ENCODE measurements around the gene ZNF665.
A peak's percentile ranks its signal among the peaks of the same experiment; 100 is the strongest.

ZNF665 gene

DNA sequence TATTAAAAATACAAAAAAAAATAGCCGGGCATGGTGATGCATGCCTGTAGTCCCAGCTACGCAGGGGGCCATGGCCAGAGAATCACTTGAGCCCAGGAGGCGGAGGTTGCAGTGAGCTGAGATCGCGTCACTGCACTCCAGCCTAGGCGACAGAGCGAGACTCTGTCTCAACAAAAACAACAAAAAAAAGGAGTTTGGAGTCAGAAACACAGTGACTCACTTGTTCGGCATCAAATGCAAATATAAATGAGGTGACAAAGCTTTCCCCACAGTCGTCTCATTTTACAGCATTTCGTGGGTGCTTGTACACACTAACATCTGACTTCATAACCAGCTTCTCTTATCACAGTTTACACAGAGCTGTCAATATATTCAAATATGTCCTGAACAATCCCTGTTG is 11.0 kb downstream of the ZNF665 start:
- H3K36me3 ChIP-seq (ENCODE audit: insufficient read depth, low read length), result no peaks in the 10 kb centered on the region
- no peak overlapping the region for H3K9ac ChIP-seq (ENCODE audit: low read depth, low read length)
- no peaks in the 10 kb centered on the region for H3K9me3 ChIP-seq (ENCODE audit: control insufficient read depth, insufficient read depth, low read length)
- no peaks in the 10 kb centered on the region; the same call in 1 of the 2 replicates for H3K4me1 ChIP-seq (ENCODE audit: insufficient read depth, low read length)

DNA sequence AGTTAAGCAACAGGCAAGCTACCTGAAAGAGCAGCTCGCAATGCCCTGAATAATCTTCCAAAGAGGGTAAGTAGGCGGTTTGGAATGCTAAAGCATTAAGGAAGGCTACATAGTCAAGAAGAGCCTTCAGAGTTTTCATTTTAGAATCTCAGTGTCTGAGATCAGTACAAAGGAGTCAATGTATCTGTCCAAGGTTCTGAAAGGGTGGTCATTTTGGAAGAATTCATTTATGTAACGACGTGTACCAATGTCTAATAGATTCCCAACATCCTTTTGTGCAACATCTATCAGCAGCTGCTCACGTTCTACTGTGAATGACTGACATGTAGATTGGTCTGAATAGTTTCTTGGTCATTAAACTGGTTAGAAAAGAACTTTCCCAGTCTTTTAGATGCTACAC is 15.2 kb downstream of the ZNF665 start:
- Histone ChIP-seq H3K9ac (ENCODE audit: low read depth, low read length) (no peak overlapping the region), H3K9me3 (ENCODE audit: control insufficient read depth, insufficient read depth, low read length) (no peaks in the 10 kb centered on the region), H3K4me1 (ENCODE audit: insufficient read depth, low read length) (no peaks in the 10 kb centered on the region), H3K36me3 (ENCODE audit: insufficient read depth, low read length) (no peaks in the 10 kb centered on the region)

DNA sequence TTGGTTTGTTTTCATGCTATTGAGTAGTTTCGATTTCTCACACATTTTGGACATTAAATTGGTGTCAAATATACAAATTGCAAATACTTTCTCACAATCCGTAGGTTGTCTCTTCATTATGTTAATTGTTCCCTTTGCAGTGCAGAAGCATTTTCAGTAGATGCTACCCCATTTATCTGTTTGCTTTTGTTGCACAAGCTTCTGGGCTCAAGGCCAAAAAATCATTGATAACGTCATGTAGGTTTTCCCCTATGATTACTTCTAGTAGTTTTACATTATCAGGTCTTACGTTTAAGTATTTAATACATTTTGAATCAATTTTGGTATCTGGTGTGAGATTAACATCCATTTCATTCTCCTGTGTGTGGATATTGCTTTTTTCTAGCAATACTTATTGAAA is 20.3 kb downstream of the ZNF665 start:
- no peak overlapping the region for H3K9ac ChIP-seq (ENCODE audit: low read depth, low read length)
- no peaks in the 10 kb centered on the region for H3K36me3 ChIP-seq (ENCODE audit: insufficient read depth, low read length)
- no peaks in the 10 kb centered on the region for H3K4me1 ChIP-seq (ENCODE audit: insufficient read depth, low read length)
- H3K9me3 ChIP-seq (ENCODE audit: control insufficient read depth, insufficient read depth, low read length), result no peaks in the 10 kb centered on the region

DNA sequence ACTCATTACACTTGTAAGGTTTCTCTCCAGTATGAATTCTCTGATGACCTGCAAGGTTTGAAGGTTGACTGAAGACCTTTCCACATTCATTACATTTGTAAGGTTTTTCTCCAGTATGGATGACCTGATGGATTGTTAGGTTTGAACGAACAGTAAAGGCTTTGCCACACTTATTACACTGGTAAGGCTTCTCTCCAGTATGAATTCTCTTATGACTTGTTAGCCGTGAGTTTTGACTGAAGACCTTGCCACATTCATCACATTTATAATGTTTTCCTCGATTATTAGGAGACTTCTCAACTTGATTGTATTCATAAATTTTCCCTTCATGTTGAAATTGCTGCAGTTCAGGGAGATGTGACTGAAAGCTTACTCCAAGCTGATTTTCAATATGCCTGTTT is 27.5 kb downstream of the ZNF665 start:
- H3K4me1 ChIP-seq (ENCODE audit: insufficient read depth, low read length), result no peaks in the 10 kb centered on the region
- no peak overlapping the region for H3K9ac ChIP-seq (ENCODE audit: low read depth, low read length)
- peaks cover 5% of the 10 kb centered on the region; the same call in 1 of the 2 replicates for H3K36me3 ChIP-seq (ENCODE audit: insufficient read depth, low read length)
- peaks cover 4% of the 10 kb centered on the region; the same call in 1 of the 2 replicates for H3K9me3 ChIP-seq (ENCODE audit: control insufficient read depth, insufficient read depth, low read length)

DNA sequence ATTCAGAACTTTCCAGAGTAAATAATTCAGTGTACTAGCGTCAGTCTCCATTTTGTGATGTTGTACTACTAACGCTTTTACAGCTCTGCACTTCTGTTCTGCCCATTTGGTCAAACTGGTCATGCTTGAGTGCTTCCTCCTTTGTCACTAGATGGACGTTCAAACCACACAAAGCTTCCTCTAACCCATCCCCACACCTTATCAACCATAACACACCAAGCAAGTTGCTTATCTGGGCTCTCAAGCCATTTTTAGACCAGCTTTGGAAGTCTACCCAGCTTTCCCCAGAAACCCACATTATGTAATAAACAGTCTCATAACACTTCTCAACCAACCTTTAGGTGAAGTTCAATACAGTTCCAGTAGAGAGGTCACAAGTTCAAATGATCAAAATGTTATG is 32.0 kb downstream of the ZNF665 start:
- Histone ChIP-seq H3K36me3 (ENCODE audit: insufficient read depth, low read length) (peaks cover 5% of the 10 kb centered on the region; the same call in 1 of the 2 replicates), H3K4me1 (ENCODE audit: insufficient read depth, low read length) (no peaks in the 10 kb centered on the region; the same call in 1 of the 2 replicates), H3K9ac (ENCODE audit: low read depth, low read length) (no peak overlapping the region), H3K9me3 (ENCODE audit: control insufficient read depth, insufficient read depth, low read length) (no peaks in the 10 kb centered on the region; the same call in 1 of the 2 replicates)

DNA sequence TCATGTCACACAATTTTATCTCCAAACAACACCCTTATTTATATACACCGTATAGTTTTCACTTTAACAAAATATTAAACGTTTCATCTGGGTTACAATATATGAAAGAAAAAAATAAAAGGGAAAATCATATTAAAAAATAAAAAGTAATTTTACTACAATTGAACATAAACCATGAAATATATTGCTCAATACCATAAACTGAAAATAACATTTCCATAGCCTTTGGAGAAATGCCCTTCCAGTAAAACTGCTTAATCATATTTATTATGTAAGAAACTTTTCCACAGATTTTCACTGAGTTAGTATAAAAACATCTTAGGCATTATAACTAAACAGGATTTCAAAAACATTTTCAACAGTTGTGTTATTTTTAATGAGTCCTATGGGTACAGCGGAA is 32.8 kb downstream of the ZNF665 start:
- Histone ChIP-seq H3K36me3 (ENCODE audit: insufficient read depth, low read length) (0 out of 2 replicates have a peak, but pooled peaks cover 2% of the 10 kb centered on the region), H3K9me3 (ENCODE audit: control insufficient read depth, insufficient read depth, low read length) (no peaks in the 10 kb centered on the region; the same call in 1 of the 2 replicates), H3K4me1 (ENCODE audit: insufficient read depth, low read length) (no peaks in the 10 kb centered on the region; the same call in 1 of the 2 replicates), H3K9ac (ENCODE audit: low read depth, low read length) (no peak overlapping the region)

DNA sequence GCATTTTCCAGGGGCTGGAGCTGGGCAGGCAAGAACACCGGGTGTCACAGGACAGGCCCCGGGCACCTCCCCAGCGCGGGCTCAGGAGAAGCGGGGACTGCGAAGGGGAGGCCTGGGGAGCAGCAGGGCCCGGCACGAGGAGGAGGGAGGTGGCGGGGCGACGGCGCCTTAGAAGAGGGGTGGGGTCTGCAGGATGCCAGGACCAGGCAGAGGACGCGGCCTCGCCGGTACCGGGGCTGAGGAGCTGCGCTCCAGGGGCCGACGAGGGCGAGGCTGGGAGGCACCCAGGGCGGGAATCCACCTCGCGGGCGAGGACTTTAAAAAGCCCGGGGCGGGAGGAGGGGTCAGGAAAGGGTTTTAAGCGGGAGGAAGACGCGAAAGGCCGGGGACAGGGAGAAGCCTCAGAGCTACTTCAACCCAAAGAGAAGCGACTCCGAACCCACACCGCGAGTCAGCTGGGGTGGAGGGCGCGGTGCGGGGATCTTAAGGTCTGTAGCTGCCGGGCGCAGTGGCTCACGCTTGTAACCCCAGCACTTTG is 35.0 kb downstream of the ZNF665 start:
- Histone ChIP-seq H3K4me1 (ENCODE audit: insufficient read depth, low read length) (no peaks in the 10 kb centered on the region; the same call in 1 of the 2 replicates), H3K9me3 (ENCODE audit: control insufficient read depth, insufficient read depth, low read length) (no peaks in the 10 kb centered on the region), H3K9ac (ENCODE audit: low read depth, low read length) (peak overlapping the region; percentile 65), H3K36me3 (ENCODE audit: insufficient read depth, low read length) (no peaks in the 10 kb centered on the region)

DNA sequence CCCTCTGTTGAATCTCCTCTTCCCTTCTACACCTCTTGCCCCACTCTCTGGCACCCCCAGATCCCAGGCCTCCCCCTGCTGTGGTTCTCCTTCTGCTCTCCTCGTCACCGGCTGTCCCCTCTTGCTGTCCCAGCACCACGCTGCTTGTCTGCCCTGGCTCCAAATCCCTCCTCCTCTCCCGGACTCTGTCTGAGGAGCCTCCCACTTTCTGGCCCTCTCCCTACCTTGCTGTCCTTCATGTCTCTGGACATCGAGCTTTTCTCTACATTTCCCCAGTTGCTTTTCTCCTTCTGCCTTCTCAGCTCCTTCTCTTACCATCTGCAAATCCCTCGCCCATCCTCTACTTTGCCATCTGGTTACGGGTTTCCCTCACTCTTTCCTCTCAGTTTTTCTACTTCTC is 35.5 kb downstream of the ZNF665 start:
- Histone ChIP-seq H3K9me3 (ENCODE audit: control insufficient read depth, insufficient read depth, low read length) (no peaks in the 10 kb centered on the region), H3K36me3 (ENCODE audit: insufficient read depth, low read length) (no peaks in the 10 kb centered on the region), H3K4me1 (ENCODE audit: insufficient read depth, low read length) (no peaks in the 10 kb centered on the region; the same call in 1 of the 2 replicates), H3K9ac (ENCODE audit: low read depth, low read length) (peak overlapping the region; percentile 65; the same call in 1 of the 2 replicates)

DNA sequence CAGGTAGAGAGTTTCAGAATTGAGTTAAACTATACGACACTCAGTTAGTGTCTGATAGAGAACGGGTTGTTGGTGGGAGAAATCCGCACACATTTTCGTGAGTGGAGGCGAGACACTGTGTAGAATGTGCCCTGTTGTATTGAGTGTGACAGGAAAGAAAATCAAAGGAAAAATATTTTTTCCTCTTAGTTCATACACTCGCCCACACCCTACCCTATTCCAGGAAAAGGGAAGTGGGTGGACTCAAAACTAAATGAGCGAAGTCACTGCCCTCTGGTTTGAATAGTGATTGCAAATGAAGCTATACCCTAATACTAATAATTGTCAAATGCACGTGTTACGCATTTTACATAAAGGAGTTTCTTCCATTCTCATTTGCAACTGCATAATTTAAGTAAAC is 36.3 kb downstream of the ZNF665 start:
- Histone ChIP-seq H3K36me3 (ENCODE audit: insufficient read depth, low read length) (no peaks in the 10 kb centered on the region), H3K9me3 (ENCODE audit: control insufficient read depth, insufficient read depth, low read length) (no peaks in the 10 kb centered on the region), H3K4me1 (ENCODE audit: insufficient read depth, low read length) (no peaks in the 10 kb centered on the region; the same call in 1 of the 2 replicates), H3K9ac (ENCODE audit: low read depth, low read length) (no peak overlapping the region)

DNA sequence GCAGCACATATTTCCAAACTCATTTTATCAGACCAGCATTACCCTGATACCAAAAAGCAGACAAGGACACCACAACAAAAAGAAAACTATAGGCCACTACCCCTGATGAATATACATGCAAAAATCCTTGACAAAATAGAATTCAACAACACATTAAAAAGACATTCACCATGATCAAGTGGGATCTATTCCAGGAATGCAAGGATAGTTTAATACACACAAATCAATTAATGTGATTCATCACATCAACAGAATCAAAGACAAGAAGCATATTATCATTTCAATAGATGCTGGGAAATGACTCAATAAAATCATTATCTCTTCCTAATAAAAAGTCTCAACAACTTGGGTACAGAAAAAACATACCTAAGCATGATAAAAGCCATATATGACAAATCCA is 45.5 kb downstream of the ZNF665 start:
- no peaks in the 10 kb centered on the region for H3K4me1 ChIP-seq (ENCODE audit: insufficient read depth, low read length)
- H3K9ac ChIP-seq (ENCODE audit: low read depth, low read length), result no peak overlapping the region
- H3K9me3 ChIP-seq (ENCODE audit: control insufficient read depth, insufficient read depth, low read length), result peaks cover 18% of the 10 kb centered on the region; the same call in 1 of the 2 replicates
- H3K36me3 ChIP-seq (ENCODE audit: insufficient read depth, low read length), result no peaks in the 10 kb centered on the region; the same call in none of the 2 replicates

DNA sequence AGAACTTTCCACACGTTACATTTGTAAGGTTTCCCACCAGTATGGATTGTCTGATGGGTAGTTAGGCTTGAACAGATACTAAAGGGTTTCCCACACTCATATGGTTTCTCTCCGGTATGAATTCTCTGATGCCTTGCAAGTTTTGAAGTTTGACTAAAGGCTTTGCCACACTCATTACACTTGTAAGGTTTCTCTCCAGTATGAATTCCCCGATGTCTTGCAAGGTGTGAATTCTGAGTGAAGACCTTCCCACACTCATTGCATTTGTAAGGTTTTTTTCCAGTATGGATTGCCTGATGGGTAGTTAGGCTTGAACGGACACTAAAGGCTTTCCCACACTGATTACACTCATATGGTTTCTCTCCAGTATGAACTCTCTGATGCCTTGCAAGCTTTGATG is 52.8 kb downstream of the ZNF665 start:
- peaks cover 17% of the 10 kb centered on the region for H3K36me3 ChIP-seq (ENCODE audit: insufficient read depth, low read length)
- H3K9me3 ChIP-seq (ENCODE audit: control insufficient read depth, insufficient read depth, low read length), result peaks cover 29% of the 10 kb centered on the region
- no peaks in the 10 kb centered on the region for H3K4me1 ChIP-seq (ENCODE audit: insufficient read depth, low read length)
- no peak overlapping the region for H3K9ac ChIP-seq (ENCODE audit: low read depth, low read length)

DNA sequence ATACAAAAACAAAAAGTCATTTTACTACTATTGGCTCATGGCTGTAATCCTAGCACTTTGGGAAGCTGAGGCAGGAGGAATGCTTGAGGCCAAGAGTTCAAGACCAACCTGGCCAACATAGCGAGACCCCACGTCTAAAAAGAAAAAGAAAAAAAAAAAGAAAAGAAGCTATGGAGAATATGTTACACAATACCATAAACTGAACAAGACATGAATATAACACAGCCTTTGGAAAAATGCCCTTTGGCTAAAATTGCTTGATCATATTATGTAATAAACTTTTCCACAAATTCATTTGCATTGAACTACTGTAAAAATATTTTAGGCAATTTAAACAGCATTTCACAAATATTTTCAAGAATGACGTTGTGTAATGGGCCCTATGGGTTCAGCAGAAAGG is 56.7 kb downstream of the ZNF665 start:
- Histone ChIP-seq H3K9me3 (ENCODE audit: control insufficient read depth, insufficient read depth, low read length) (peaks cover 15% of the 10 kb centered on the region; the same call in 1 of the 2 replicates), H3K9ac (ENCODE audit: low read depth, low read length) (no peak overlapping the region), H3K4me1 (ENCODE audit: insufficient read depth, low read length) (peaks cover 2% of the 10 kb centered on the region; the same call in 1 of the 2 replicates), H3K36me3 (ENCODE audit: insufficient read depth, low read length) (peaks cover 8% of the 10 kb centered on the region; the same call in 1 of the 2 replicates)

DNA sequence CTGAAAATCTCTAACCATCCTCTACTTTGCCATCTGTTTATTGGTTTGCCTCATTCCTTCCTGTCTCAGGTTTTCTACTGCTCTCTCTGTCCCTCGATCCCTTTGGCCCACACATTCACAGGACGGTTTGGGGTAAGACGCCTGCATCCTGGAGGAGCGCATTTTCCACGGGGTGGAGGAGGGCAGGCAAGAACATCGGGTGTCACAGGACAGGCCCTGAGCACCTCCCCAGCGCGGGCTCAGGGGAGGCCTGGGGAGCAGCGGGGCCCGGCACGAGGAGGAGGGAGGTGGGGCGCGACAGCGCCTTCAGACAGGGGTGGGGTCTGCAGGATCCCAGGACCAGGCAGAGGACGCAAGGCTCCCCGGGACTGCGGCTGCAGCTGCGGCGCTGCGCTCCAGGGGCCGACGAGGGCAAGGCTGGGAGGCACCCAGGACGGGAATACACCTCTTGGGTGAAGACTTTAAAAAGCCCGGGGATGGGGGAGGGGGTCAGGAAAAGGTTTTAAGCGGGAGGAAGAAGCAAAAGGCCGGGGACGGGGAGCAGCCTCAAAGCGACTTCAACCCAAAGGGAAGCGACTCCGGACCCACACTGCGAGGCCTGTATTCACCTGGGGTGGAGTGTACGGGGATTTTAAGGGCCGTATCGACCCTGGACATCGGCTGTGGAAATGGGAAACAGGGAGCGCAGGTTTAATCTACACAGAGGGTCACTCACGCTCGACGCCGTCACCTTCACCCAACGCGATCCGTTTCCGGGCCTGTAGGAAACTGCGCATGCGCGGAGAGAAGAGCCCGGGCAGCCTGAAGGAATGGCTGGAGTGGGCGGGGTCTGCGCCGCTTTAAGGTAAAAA is 60.8 kb downstream of the ZNF665 start, which contains the start of gene ZNF415:
Gene ZNF415, minus strand, starts transcription at position 770 of the 851 bp plus-strand sequence. CDS start 10,234 bp downstream, outside the sequence.
- peaks cover 6% of the 10 kb centered on the region; the same call in 1 of the 2 replicates for H3K4me1 ChIP-seq (ENCODE audit: insufficient read depth, low read length)
- no peaks in the 10 kb centered on the region for H3K36me3 ChIP-seq (ENCODE audit: insufficient read depth, low read length)
- H3K9ac ChIP-seq (ENCODE audit: low read depth, low read length), result peak within 1 kb of the TSS; percentile 85
- no peaks in the 10 kb centered on the region; the same call in 1 of the 2 replicates for H3K9me3 ChIP-seq (ENCODE audit: control insufficient read depth, insufficient read depth, low read length)

DNA sequence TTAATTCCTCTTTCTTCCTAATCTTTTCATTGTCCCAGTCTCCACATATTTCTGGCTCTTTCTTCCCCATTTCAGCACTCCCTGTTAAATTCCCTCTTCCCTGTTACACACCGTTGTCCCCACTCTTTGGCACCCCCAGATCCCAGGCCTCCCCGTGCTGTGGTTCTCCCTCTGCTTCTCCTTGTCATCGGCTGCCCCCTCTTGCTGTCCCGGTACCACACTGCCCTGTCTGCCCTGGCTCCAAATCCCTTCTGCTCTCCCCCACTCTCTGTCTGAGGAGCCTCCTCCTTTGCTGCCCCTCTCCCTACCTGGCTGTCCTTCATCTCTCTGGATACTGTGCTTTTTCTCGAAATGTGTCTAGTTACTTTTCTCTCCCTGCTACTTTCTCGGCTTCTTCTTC is 61.4 kb downstream of the ZNF665 start:
- Histone ChIP-seq H3K36me3 (ENCODE audit: insufficient read depth, low read length) (no peaks in the 10 kb centered on the region), H3K9ac (ENCODE audit: low read depth, low read length) (peak overlapping the region; percentile 85; the same call in 1 of the 2 replicates), H3K4me1 (ENCODE audit: insufficient read depth, low read length) (peaks cover 6% of the 10 kb centered on the region; the same call in 1 of the 2 replicates), H3K9me3 (ENCODE audit: control insufficient read depth, insufficient read depth, low read length) (no peaks in the 10 kb centered on the region)
